HG03066 (cell line): ENCODE results near the gene NINJ2.
"Not testable (repeated sequence)": the region's sequence is repeated elsewhere in the genome, so short reads cannot be mapped to it uniquely, and the experiment has no call there.

Experiments used
- ATAC-seq: cut with Tn5 transposase; IDR thresholded peaks from one replicate; pipeline ENCODE4 v1.9.1; 2021; ENCODE audit warnings: low read depth; ENCODE audit not compliant: unreplicated experiment

Gene NINJ2

DNA sequence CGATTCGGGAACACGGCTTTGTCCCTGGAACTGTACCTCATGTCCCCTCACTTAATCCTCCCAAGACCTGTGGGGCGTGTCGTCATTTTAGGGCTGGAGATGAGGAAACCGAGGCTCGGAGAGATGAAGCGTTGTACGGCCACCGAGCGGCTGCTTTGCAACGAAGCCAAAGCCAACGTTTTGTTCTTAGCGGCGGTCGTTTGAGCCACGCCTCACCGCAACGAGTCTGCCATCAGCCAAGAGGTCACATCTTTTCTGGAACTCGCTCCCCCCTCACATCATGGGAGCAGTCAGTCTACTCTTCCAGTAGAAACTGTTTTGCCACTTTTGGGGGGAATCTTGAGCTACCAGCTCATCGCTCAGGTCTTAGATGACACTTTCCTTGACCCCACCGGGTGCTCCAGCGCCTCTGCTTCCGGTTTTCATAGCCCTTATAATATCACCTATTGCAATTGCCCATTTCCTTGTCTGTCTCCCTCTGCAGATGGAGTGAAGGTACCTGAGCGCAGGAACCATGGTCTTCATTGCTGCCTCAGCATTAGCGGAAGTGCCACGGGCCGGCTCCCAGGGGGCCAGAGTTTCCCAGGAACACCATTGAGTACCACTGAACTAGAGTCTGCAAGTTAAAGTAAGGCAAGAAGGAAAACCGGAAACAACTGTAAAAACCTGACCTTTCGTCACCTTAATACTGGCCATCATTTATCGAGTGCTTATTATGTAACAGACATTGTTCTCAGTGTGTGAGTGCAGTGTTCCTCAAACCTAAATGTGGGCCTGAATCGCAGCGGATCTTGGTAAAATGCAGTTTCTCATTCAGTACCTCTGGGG lies 19.6 kb downstream of the NINJ2 start:
- no peak for ATAC-seq

DNA sequence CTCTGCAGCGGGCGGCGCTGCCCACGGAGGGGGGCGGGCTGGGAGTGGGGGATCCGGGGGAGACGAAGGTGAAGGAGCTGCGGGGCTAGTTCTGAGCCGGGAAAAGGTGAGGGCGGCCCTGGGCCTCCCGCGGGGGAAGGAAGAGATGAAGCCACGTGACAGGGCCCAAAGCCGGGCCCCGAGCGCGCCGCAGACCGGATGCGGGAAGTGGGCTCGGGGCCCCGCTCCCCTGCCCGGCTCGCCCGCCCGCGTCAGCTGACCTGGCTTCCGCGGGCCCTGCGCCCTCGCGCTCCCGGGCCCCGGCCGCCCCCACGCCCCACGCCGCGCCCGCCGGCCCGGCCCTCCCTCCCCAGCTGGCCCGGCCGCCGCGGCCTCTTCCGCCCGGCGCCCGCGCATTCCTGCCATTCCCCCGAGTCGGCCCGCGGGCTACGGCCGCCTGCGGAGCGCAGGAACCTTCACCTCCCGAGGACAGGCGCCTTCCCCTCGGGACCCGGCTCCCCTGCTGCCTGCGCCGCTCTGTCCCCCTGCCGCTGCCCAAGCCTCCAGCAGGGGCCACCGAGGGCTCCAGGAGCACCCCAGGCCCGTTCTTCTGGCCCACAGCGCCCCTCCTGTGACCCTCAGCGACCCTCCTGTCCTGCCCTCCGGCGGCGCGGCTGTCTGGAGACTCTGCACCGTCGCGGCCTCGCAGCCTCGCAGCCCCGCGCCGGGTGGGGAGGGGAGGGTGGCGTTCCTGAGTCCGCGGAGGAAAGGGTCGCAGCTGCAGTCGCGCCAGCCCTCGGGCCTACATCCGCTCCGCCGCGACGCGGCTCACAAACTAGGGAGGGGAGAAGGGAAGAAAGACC lies 20.4 kb downstream of the NINJ2 start:
- ATAC-seq: peak; percentile 42

DNA sequence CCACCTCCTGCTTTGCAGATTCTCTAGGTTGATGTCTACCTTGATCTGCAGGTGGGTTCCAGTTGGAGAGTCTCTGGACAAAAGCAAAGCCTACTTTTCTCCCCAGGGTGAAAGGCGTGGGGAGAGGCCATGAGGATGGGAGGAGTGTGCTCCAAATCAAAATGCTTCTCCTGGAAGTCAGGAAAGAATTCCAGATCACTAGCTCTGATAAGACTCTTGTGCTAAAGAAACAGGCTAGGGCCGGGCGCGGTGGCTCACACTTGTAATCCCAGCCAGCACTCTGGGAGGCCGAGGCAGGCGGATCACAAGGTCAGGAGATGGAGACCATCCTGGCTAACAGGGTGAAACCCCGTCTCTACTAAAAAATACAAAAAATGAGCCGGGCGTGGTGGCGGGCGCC lies 21.9 kb downstream of the NINJ2 start:
- not testable (repeated sequence) for ATAC-seq

DNA sequence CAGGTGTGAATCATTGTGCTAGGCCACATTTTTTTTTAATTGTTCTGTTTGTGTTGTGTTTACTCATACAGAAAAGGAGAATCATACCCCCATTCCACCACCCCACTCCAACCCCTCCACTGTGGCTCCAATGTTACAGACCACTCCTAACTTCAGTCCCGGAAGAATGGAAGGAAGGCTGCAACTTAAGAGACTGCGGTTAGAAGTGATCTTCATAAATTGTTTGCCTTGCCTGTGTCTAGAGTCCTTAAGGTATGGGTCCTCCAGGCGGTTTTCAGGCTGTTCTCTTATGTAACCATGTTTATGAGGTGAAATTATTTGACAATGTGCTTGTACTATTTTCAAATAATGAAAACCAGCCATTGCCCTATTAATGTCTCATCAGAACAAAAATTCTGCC lies 22.5 kb downstream of the NINJ2 start:
- ATAC-seq: no peak

DNA sequence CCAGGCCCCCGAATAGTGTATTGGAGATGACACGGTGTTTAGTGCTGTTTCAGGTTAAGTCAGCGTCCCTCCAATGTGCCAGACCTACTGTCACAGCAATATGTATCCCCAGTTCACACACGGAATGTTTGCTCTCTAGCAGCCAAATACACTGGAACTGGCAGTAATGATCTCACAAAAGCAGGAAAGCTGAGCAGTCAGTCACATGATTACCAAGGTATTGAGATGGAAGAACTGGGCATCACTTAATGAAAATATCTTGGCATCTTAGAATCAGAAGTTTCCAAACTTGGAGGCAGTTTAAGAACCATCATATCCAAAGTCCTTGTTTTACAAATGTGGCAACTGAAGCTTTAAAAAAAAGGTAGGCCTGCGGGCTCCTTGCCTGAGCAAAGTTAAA lies 23.3 kb downstream of the NINJ2 start:
- no peak for ATAC-seq

DNA sequence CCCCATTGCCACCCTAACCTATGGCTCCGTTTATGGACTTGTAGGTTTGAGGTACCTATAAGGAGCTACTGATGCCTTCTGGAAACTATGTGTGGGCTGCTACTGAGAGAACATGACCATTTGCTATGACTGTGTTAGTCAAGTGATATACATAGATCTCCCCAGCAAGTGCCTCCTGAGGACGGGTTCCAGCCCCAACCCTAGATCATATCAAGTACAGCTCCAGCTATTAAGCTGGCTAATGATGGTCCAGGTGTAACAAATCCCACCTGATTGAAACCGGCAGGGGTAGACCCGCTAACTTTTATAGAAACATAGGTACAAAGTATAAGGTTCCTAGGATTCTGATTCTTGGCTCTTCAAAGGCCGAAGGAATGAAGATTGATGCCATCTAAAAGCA lies 23.7 kb downstream of the NINJ2 start:
- no peak for ATAC-seq

DNA sequence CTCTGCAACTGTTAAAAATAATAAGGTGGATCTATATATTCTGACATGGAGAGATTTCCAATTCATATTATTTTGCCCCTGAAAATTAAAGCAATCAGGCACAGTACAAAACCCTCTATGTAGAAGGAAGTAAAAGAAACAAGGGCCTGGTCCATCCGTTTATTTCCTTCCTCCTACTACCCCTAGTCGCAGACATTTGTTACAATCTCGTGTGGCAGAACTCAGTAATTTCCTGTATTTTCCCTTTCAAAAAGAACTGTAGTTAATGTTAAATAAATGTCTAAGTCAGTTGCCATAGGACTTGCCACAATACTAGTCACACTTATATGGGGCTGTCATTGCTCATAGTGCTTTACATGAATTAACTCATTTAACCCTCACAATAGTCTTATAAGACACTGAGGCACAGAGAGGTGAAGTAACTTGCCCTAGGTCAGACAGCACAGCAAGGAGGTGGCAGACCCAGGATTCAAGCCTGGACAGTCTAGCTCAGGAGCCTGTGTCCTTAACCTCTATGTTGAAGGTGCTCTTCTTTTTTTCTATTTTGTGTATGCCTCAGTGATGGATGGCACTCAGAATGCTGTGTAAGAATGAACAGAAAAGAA lies 24.2 kb downstream of the NINJ2 start:
- ATAC-seq: no peak

DNA sequence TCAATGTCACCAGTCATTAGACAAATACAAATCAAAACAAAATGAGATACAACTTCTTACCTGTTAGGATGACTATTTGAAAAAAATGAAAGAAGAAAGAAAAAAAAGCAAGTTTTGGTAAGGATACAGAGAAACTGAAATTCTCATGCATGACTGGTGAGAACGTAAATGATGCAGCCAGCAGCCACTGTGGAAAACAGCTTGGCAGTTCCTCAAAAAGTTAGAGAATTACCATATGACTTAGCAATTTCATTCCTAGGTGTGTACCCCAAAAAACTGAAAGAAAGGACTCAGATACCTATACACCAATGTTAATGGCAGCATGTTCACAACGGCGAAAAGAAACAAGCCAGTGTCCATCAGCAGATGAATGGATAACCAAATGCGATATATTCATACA lies 26.6 kb downstream of the NINJ2 start:
- no peak for ATAC-seq

DNA sequence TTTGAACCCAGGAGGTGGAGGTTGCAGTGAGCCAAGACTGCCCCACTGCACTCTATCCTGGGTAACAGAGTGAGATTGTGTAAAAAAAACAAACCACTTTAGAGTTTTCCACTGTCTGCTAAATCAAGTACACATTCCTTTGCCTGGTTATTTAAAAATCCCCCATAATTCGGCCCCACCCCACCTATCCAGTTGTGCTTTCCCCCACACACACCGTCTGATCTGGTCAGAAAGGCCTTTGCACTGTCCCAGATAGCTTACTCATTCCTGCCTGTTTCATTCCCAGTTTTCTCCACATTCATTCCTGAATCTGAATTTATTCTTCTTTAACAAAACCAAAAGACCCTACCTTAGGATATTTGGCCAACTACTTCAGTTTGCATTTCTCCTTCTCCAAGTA lies 29.5 kb downstream of the NINJ2 start:
- no peak for ATAC-seq

DNA sequence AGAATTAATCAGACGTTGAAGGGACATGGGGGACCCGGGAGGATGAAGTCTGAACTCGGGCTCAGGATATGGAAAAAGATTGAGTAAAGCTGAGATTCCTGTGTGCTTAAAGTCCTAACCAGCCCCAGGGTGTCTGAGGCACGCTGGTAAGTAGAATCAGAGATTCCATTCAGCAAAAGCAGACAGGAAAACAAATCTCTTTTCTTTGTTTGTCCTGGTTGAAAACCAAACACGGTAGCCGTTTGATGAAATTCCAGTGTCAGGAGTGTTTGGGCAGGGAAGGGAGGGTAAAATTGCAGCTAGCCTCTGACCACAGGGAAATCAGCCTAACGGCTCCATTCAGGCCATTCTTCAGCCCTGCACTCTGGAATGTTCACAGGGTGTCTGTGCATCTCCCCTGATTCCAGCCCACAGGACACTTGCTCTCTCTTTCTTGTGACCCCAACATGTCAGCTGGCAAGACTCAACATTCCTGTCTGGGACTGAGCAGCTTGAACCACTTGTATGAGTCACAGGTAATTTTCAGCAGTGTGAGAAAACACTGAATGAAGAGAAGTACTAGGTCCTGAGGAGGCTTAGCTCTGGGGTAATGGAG lies 31.0 kb downstream of the NINJ2 start:
- ATAC-seq: no peak

DNA sequence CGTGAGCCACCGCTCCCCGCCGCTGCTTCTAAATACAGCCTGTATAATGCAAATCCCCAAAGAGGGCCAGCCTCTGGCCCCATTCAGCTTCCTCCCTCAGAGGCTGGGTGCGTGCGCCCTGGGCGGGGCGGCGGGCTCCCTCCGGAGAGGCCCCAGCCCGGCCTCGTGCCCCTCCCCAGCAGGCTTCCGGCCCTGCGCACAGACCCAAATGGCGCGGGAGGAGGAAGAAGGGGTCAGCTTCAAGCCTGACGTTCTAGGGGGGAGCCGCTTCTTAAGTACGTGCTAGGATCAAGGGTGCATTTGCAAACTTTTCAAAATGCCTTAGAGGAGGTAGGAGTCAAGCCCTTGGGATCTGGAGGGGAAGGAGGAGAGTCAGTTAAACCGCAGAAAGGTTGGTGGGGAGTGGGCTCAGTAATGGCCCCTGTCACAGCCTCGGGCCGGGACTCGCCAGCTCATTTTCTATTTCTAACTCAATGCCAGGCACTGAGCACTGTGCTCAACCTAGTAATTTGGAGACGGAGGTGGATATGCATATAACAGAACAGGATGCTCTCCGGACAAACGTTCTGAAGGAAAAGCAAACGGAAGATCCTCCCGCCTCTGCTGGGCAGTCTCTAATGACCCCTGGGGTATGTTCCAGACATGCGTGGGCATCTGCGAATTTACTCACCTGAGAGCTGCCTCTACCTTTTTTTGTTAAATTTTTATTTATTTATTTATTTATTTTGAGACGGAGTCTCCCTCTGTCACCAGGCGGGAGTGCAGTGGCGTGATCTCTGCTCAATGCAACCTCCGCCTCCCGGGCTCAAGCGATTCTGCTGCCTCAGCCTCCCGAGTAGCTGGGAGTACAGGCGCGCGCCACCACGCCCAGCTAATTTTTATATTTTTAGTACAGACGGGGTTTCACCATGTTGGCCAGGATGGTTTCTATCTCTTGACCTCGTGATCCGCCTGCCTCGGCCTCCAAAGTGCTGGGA lies 32.3 kb downstream of the NINJ2 start:
- ATAC-seq: peak; percentile 96

DNA sequence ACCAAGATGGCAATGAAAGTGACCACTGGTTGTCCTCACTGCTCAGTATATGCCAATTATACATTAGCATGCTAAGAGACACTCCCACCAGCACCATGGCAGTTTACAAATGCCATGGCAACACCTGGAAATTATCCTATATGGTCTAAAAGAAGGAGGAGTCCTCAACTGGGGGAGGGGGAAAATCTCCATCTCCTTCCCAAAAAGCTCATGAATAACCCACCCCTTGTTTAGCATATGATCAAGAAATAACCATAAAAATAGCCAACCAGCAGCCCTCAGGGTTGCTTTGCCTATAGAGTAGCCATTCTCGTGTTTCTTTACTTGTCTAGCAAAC lies 34.5 kb downstream of the NINJ2 start:
- ATAC-seq: not testable (repeated sequence)

DNA sequence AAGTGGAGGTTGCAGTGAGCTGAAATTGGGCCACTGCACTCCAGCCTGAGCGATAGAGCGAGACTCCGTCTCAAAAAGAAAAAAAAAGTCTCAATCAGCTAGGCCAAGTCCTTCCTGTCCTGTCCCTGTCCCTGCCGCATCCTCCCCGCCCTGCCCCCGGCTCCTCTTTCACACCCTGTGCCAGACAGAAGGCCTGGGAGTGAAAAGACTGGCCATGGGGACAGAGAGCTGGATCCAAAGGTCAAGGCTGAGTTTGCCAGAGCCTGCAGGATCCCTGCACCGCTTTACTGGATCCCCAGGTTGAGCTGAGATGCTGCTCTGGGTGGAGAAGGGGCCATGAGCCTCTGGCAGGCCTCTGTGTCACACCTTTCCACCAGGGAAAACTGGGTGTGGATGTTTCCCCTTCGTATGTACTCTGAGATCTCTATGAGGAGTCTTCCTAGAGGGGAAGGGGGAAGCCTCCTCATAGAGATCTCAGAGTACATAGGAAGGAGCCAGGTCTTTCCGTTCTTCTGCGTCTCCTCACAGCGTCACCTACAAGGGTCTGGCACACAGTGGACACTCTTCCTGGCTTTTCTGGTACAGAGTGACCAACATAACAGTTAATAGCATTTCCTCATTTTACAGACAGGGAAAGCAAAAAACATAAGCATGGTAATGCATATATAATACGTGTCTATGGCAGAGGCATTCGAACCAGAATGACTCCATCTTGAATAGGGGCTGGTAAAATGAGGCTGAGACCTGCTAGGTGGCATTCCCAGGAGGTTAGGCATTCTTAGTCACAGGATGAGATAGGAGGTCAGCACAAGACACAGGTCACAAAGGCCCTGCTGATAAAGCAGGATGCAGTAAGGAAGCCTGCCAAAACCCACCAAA lies 35.1 kb downstream of the NINJ2 start:
- no peak for ATAC-seq

DNA sequence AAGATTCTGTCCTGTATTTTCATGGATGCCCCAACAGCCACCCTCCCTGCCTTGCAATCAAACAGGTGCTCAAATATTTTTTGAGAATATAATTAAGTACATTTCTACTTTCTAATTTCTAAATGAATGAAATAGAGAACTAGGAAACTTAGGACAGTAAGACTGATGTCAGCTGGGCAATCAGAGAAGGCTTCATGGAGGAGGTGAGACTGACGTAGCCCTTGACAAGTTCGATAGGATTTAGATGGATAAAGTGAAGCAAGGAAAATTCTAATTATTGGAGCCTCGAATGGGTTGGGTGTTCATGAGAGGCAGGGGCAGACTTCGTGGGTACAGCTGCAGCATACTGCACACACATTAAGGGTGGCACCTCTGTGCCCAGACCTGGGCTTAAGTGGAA lies 36.0 kb downstream of the NINJ2 start:
- no peak for ATAC-seq

DNA sequence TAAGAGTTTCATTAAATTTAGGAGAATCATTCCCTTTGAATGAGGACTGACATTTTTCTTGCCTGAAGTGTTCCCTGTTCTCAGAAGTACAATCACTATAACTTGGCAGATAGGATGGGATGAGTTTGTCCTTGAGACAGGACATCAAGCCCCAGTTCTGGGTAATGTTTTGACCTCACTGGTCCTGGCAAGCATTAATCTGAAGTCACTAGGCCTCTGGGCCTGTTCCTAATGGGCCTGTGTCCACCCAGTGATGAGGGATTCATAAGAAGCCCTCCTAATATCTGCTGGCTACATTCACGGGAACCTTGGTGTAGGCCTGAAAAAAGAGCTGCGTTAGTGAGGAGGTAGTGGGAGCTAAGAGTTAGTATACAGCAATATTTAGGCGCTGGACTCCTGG lies 37.2 kb downstream of the NINJ2 start:
- no peak for ATAC-seq

DNA sequence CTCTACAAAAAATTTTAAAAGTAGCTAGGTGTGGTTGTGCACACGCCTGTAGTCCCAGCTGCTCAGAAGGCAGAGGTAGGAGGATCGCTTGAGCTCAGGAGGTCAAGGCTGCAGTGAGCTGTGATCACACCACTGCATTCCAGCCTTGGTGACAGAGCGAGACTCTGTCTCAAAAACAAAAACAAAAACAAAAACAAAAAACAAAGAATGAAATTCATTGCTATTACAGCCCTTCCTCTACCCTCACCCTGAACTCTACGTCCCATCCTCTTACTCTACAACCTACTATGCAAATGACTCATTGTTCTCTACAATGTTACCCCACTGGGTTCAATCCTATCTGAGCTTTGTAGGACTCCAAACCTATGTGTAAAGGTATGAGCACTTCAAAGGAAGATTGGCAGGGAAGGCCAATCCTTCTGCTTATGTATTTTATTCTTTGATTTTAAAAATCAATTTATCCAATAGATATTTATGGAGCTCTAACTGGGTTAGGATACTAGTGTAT lies 39.3 kb downstream of the NINJ2 start:
- no peak for ATAC-seq

DNA sequence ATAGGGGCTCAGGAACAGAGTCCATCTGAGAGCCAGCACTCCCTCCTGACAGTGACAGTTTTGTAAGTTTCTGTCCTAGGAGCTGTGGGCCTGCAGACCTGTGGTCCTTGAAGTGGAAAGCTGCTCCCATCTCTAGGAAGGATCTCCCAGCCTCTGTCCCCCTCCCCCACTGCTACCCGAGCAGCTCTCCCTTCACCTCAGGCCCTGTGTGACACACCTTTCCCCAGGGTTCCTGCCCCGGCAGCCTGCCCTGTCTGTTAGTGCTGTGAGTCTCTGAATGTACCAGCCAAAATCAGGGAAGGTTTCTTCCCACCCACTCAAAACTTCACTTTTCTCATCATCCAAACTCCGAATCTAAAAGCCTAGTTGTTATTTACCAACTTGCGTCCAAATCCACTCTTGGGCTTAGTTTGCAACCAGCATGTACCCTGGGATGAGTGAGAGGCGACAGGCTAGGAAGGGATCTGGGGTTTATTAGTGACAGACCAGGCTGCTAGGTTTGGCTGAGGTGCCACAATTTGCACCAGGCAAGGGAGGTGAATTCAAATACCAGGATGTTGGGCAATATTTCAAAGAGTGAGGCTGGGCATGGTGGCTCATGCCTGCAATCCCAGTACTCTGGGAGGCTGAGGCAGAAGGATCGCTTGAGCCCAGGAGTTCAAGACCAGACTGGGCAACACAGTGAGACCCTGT lies 39.9 kb downstream of the NINJ2 start:
- ATAC-seq: no peak

DNA sequence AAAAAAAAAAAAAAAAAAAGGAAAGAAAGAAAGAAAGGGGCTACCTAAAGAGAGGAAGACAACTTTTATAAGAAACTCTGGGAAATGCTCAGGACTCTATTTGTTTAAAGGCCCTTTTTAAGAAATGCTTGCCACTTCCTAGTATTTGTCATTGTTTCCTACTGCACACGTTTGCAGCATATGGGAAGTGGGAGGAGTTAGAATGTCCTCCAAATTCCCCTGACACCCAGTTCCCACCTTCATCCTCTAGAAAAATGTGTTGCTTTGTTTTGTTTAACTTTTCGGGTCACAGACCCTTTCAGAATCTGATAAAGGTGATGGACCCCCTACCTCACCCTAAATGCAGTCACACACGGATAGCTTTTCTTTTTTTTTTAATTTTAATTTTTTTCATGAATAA lies 40.8 kb downstream of the NINJ2 start:
- no peak for ATAC-seq
